ENCODE measurements around the gene ARHGAP9.
"Not testable (repeated sequence)": the region's sequence is repeated elsewhere in the genome, so short reads cannot be mapped to it uniquely, and the experiment has no call there.

The ARHGAP9 gene

DNA sequence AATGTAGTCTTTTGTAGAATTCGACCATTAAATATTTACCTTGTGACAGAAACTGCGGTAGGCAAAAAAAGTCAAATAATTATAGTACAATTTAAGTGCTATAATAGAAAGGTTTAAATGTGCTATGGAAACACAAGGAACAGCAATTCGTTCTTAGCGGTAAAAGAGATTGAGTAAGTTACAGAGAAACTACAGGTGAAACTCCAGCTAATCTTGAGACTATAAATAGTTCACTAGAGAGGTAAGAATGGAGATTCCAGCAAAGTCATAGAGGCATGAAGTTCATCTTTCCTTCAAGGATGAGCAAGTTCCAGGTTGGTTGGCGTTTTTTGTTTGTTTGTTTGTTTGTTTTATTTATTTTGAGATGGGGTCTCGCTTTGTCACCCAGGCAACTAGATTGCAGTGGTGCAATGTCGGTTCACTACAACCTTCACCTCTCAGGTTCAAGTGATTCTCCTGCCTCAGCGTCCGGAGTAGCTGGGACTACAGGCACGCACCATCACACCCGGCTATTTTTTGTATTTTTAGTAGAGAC lies 47.9 kb downstream of the ARHGAP9 start:
- DNase-seq = no peak

DNA sequence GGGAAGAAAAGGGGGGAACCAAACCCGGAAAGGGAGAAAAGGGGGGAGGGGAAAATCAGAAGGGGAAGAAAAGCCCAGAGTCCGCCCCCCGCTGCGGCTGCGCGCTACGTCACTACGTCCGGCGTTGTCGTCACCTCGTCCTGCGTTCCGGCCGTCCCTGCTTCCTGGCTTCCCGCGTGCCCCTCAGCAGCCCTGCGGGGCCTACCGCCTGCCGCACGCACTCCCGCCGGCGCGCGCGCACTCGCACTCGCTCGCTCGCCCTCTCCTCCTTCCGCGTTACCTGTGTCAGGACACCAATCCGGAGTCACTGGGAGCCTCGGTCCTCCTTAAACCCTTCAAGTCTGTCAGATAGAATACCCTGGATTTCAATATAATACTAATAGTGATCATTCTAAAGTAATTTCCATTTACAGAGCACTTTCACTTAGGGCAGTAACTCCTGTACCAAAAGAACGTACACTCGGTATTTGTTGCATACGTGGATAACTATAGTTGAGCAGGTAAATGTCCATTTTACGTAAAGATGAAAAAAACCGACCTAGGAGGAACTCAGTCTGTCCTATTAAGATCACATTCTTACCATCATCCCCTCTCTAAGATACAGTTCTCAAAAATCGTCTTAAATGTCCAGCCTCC lies 48.6 kb downstream of the ARHGAP9 start, which contains the start of gene R3HDM2:
R3HDM2 (minus strand) TSS at position 113 of the 636 bp plus-strand sequence. CDS start 120,615 bp downstream, outside the sequence.
- peak; percentile 100 for DNase-seq

DNA sequence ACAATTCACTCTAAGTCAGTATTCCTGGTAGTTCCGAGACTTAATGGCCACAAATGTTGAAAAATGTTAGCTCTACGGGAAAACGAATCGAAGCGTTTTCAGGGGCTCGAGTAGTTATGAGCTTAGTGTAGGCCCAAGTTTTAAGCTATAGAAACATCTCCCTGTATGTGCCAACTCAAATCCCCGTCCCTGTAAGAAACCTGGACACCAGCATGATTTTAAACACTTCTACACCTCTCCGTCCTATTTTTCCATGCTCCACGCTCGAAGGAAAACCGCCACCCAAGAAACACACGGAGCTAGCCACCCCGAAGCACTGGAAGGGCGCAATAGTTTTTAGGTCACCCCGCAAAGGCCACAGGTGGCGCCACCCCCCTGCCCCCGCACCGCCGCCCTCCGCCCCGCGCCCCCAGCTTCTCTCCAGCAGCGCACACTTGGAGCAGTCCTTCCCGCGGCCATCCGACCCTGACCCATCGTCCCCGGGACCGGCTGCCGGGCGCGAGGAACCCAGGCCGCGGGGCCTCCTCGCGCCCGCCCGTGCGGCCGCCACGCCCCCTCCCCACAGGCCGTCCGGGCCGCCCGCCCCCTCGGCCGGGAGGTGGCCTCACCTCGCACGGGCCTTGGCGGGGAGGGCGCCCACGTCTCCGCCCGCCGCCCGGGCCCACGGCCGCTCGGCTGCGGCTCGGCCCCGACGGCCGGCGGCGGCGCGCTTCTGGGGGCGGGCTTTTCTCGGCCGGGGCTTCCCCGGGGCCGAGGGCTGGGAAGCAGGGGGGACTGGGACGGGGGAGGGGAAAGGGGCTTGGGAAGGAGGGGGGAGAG lies 49.3 kb downstream of the ARHGAP9 start:
- peak; percentile 93 for DNase-seq

DNA sequence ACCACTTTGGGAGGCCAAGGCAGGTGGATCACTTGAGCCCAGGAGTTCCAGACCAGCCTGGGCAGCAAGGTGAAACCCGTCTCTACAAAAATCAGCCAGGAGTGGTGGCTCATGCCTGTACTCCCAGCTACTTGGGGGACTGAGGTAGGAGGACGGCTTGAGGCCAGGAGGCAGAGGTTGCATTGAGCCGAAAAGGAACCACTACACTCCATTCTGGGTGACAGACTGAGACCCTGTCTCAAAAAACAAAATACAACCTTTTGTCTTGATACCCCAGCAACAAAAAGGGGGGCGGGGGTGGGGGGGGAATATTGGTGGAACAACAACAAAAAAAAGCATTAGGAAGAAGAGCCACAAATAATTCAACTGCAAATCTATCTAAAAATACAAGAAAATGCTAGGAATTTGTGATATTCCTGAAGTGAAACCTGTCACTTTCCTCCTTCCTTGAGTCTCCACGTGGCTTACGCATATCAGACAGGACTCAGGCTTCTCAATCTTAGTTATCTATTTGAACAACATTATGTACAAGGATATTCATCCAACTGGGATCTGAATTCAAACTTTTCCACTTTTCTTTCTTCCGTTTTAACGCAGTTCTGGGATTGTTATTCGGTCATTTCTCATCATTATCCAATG lies 50.1 kb downstream of the ARHGAP9 start:
- peak; percentile 56 for DNase-seq

DNA sequence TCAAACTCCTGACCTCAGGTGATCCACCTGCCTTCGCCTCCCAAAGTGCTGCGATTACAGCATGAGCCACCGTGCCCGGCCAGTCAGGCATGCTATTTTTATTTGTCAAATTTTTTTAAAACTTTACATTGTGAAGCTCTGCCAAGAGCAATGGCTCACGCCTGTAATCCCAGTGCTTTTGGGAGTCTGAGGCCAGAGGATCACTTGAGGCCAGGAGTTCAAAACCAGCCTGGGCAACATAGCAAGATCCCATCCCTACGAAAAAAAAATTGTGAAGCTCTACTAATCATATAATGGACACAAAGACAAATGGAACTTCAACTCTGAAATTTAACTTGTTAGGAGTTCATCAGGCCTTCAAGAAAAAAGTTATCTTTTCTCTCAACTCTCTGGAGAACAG lies 50.7 kb downstream of the ARHGAP9 start:
- no peak for DNase-seq

DNA sequence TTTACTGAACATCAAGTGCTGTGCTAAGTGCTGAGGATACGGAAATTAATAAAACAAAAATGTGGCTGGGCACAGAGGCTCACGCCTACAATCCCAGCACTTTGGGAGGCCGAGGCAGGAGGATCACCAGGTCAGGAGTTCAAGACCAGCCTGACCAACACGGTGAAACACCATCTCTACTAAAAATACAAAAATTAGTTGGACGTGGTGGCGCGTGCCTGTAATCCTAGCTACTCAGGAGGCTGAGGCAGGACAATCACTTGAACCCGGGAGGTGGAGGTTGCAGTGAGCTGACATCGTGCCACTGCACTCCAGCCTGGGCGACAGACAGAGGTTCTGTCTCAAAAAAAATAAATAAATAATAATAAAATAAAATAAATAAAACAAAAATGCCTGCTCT lies 52.7 kb downstream of the ARHGAP9 start:
- DNase-seq = not testable (repeated sequence)
